GM12892 (cell line): ENCODE results near the gene CD274.

Experiments used
- POLR2A ChIP-seq: IDR thresholded peaks from 2 replicates; pipeline ENCODE4 v1.6.1; 2011; ENCODE audit warnings: low read depth, low read length, control low read depth
- POLR2AphosphoS5 ChIP-seq: IDR thresholded peaks from 2 replicates; pipeline ENCODE4 v1.6.1; 2011; ENCODE audit warnings: low read depth, low read length, control low read depth
- TAF1 ChIP-seq: IDR thresholded peaks from 2 replicates; pipeline ENCODE4 v1.6.1; 2011; ENCODE audit warnings: low read depth, mild to moderate bottlenecking, control low read depth, low read length, borderline replicate concordance

GRCh38 chr9:5479994-5480694 lies 29.8 kb downstream of the CD274 start:
- TF ChIP-seq TAF1 (no peak), POLR2A (no peak), POLR2AphosphoS5 (no peak)
